ENCODE results near the gene SNHG17. TPM values are rescaled to one million over a fixed set of nuclear protein-coding genes. Genes with fewer than 3 reads are reported as not detected.
A peak's percentile ranks its signal among the peaks of the same experiment; 100 is the strongest.
"Not testable (repeated sequence)": the region's sequence is repeated elsewhere in the genome, so short reads cannot be mapped to it uniquely, and the experiment has no call there.

SNHG17 gene
- total and polyA plus RNA-seq, 5 donors from 2014 or later: 33.6 to 99.2 (median 84.6) TPM

- ATAC-seq (ENCODE audit: low read depth in 2 of 2) (peak in 1 of 2 donors; percentile 24), DNase-seq (peak in 2 of 3 donors; percentile 38 to 61)
- peaks cover 18% of the 10 kb centered on the region for H3K36me3 Mint-ChIP-seq
- H3K4me1 Mint-ChIP-seq: peaks cover 5 to 56% (median 27%) of the 10 kb centered on the region in 4 donors
- H3K9me3 Mint-ChIP-seq: no peaks in the 10 kb centered on the region
- peak overlapping the region; percentile 91 to 96 (median 95) for H3K27ac Mint-ChIP-seq
- Histone ChIP-seq H3K36me3 (ENCODE audit: control insufficient read depth, insufficient read depth, low read length) (peaks cover 37% of the 10 kb centered on the region), H3K27ac (ENCODE audit: insufficient read depth, low read length, poor library complexity, severe bottlenecking) (peak overlapping the region; percentile 83), H3K27me3 (ENCODE audit: control insufficient read depth, insufficient read depth, low read length) (no peaks in the 10 kb centered on the region), H3K4me3 (ENCODE audit: low read depth, low read length) (peak overlapping the region; percentile 79), H3K4me1 (ENCODE audit: control insufficient read depth, insufficient read depth, low read length, poor library complexity, severe bottlenecking) (peaks cover 17% of the 10 kb centered on the region), H3K9me3 (ENCODE audit: control insufficient read depth in 2 of 2, low read length in 2 of 2) (no peaks in the 10 kb centered on the region)
- peak overlapping the region; percentile 97 to 100 (median 98) for H3K4me3 Mint-ChIP-seq
- H3K27me3 Mint-ChIP-seq: peaks cover 18% of the 10 kb centered on the region
These were observed 807 bp downstream of the SNHG17 start for GRCh38 chr20:38434301-38434741.

- ATAC-seq (ENCODE audit: low read depth in 2 of 2) (no peak), DNase-seq (no peak)
- H3K4me3 ChIP-seq (ENCODE audit: low read depth, low read length): peak overlapping the region; percentile 79
- no peaks in the 10 kb centered on the region for H3K27me3 ChIP-seq (ENCODE audit: control insufficient read depth, insufficient read depth, low read length)
- H3K4me3 Mint-ChIP-seq: peak overlapping the region; percentile 97 to 100 (median 98)
- H3K9me3 Mint-ChIP-seq: no peaks in the 10 kb centered on the region
- H3K27me3 Mint-ChIP-seq: peaks cover 17% of the 10 kb centered on the region
- H3K27ac Mint-ChIP-seq: peak overlapping the region; percentile 38 to 96 (median 95)
- peaks cover 46% of the 10 kb centered on the region for H3K36me3 ChIP-seq (ENCODE audit: control insufficient read depth, insufficient read depth, low read length)
- H3K36me3 Mint-ChIP-seq: peaks cover 24% of the 10 kb centered on the region
- H3K9me3 ChIP-seq (ENCODE audit: control insufficient read depth in 2 of 2, low read length in 2 of 2): no peaks in the 10 kb centered on the region
- H3K4me1 ChIP-seq (ENCODE audit: control insufficient read depth, insufficient read depth, low read length, poor library complexity, severe bottlenecking): peaks cover 17% of the 10 kb centered on the region
- peak overlapping the region; percentile 83 for H3K27ac ChIP-seq (ENCODE audit: insufficient read depth, low read length, poor library complexity, severe bottlenecking)
- H3K4me1 Mint-ChIP-seq: peaks cover 5 to 64% (median 29%) of the 10 kb centered on the region in 4 donors
These were observed 1.7 kb downstream of the SNHG17 start for GRCh38 chr20:38433304-38433972.

GRCh38 chr20:38432870-38433269 is 2.3 kb downstream of the SNHG17 start:
- peaks cover 27% of the 10 kb centered on the region for H3K36me3 Mint-ChIP-seq
- H3K27me3 Mint-ChIP-seq: peaks cover 11% of the 10 kb centered on the region
- not testable (repeated sequence) for H3K9me3 ChIP-seq (ENCODE audit: control insufficient read depth in 2 of 2, low read length in 2 of 2); H3K27me3 ChIP-seq (ENCODE audit: control insufficient read depth, insufficient read depth, low read length); H3K9me3 Mint-ChIP-seq; ATAC-seq (ENCODE audit: low read depth in 2 of 2); DNase-seq; H3K27ac ChIP-seq (ENCODE audit: insufficient read depth, low read length, poor library complexity, severe bottlenecking); H3K4me3 ChIP-seq (ENCODE audit: low read depth, low read length)
- peak overlapping the region in 2 of 3 donors; percentile 42 to 60 for H3K27ac Mint-ChIP-seq
- H3K36me3 ChIP-seq (ENCODE audit: control insufficient read depth, insufficient read depth, low read length): peaks cover 52% of the 10 kb centered on the region
- H3K4me1 Mint-ChIP-seq: peaks cover 5 to 69% (median 30%) of the 10 kb centered on the region in 4 donors
- H3K4me1 ChIP-seq (ENCODE audit: control insufficient read depth, insufficient read depth, low read length, poor library complexity, severe bottlenecking): peaks cover 17% of the 10 kb centered on the region
- peak overlapping the region; percentile 52 to 99 (median 98) for H3K4me3 Mint-ChIP-seq

- ATAC-seq (ENCODE audit: low read depth in 2 of 2) (no peak), DNase-seq (no peak)
- Histone ChIP-seq H3K9me3 (ENCODE audit: control insufficient read depth in 2 of 2, low read length in 2 of 2) (no peaks in the 10 kb centered on the region), H3K27ac (ENCODE audit: insufficient read depth, low read length, poor library complexity, severe bottlenecking) (no peak overlapping the region), H3K4me1 (ENCODE audit: control insufficient read depth, insufficient read depth, low read length, poor library complexity, severe bottlenecking) (peaks cover 17% of the 10 kb centered on the region), H3K4me3 (ENCODE audit: low read depth, low read length) (no peak overlapping the region), H3K27me3 (ENCODE audit: control insufficient read depth, insufficient read depth, low read length) (no peaks in the 10 kb centered on the region), H3K36me3 (ENCODE audit: control insufficient read depth, insufficient read depth, low read length) (peaks cover 57% of the 10 kb centered on the region)
- Mint-ChIP-seq H3K27me3 (peaks cover 10% of the 10 kb centered on the region), H3K9me3 (no peaks in the 10 kb centered on the region), H3K4me1 (peaks cover 5 to 73% (median 30%) of the 10 kb centered on the region in 4 donors), H3K27ac (peak overlapping the region in 2 of 3 donors; percentile 42 to 60), H3K36me3 (peaks cover 31% of the 10 kb centered on the region), H3K4me3 (peak overlapping the region; percentile 29 to 99 (median 42))
These were observed 2.8 kb downstream of the SNHG17 start for GRCh38 chr20:38432292-38432691.

GRCh38 chr20:38430679-38431325 is 4.3 kb downstream of the SNHG17 start:
- Mint-ChIP-seq H3K4me1 (peaks cover 9 to 81% (median 34%) of the 10 kb centered on the region in 4 donors), H3K27ac (peak overlapping the region in 1 of 3 donors; percentile 62)
- ATAC-seq (ENCODE audit: low read depth in 2 of 2): no peak

GRCh38 chr20:38429301-38429700 is 5.8 kb downstream of the SNHG17 start:
- H3K36me3 ChIP-seq (ENCODE audit: control insufficient read depth, insufficient read depth, low read length): peaks cover 87% of the 10 kb centered on the region
- peak overlapping the region in 1 of 3 donors; percentile 63 for H3K27ac Mint-ChIP-seq
- no peak for ATAC-seq (ENCODE audit: low read depth in 2 of 2)
- H3K27me3 Mint-ChIP-seq: no peaks in the 10 kb centered on the region
- H3K4me1 ChIP-seq (ENCODE audit: control insufficient read depth, insufficient read depth, low read length, poor library complexity, severe bottlenecking): peaks cover 10% of the 10 kb centered on the region
- no peak for DNase-seq
- no peaks in the 10 kb centered on the region for H3K9me3 ChIP-seq (ENCODE audit: control insufficient read depth in 2 of 2, low read length in 2 of 2)
- H3K27me3 ChIP-seq (ENCODE audit: control insufficient read depth, insufficient read depth, low read length): no peaks in the 10 kb centered on the region
- H3K36me3 Mint-ChIP-seq: peaks cover 54% of the 10 kb centered on the region
- H3K4me3 Mint-ChIP-seq: peak overlapping the region in 2 of 4 donors; percentile 19 to 59
- no peak overlapping the region for H3K27ac ChIP-seq (ENCODE audit: insufficient read depth, low read length, poor library complexity, severe bottlenecking)
- H3K9me3 Mint-ChIP-seq: no peaks in the 10 kb centered on the region
- H3K4me1 Mint-ChIP-seq: peaks cover 9 to 78% (median 30%) of the 10 kb centered on the region in 4 donors
- no peak overlapping the region for H3K4me3 ChIP-seq (ENCODE audit: low read depth, low read length)

More at GRCh38 chr20:38430679-38431325, 4.3 kb downstream of the SNHG17 start:
- Histone ChIP-seq H3K27me3 (ENCODE audit: control insufficient read depth, insufficient read depth, low read length) (no peaks in the 10 kb centered on the region), H3K4me3 (ENCODE audit: low read depth, low read length) (no peak overlapping the region), H3K9me3 (ENCODE audit: control insufficient read depth in 2 of 2, low read length in 2 of 2) (no peaks in the 10 kb centered on the region), H3K36me3 (ENCODE audit: control insufficient read depth, insufficient read depth, low read length) (peaks cover 72% of the 10 kb centered on the region), H3K4me1 (ENCODE audit: control insufficient read depth, insufficient read depth, low read length, poor library complexity, severe bottlenecking) (peaks cover 17% of the 10 kb centered on the region), H3K27ac (ENCODE audit: insufficient read depth, low read length, poor library complexity, severe bottlenecking) (no peak overlapping the region)
- peaks cover 46% of the 10 kb centered on the region for H3K36me3 Mint-ChIP-seq
- peak overlapping the region in 1 of 4 donors; percentile 21 for H3K4me3 Mint-ChIP-seq
- peaks cover 7% of the 10 kb centered on the region for H3K27me3 Mint-ChIP-seq
- H3K9me3 Mint-ChIP-seq: no peaks in the 10 kb centered on the region
- DNase-seq: no peak

GRCh38 chr20:38428800-38429199 is 6.3 kb downstream of the SNHG17 start:
- ATAC-seq (ENCODE audit: low read depth in 2 of 2): no peak
- no peak for DNase-seq
- Mint-ChIP-seq H3K36me3 (peaks cover 56% of the 10 kb centered on the region), H3K9me3 (no peaks in the 10 kb centered on the region), H3K27me3 (no peaks in the 10 kb centered on the region), H3K27ac (no peak overlapping the region), H3K4me1 (peaks cover 9 to 75% (median 27%) of the 10 kb centered on the region in 4 donors), H3K4me3 (peak overlapping the region in 1 of 4 donors; percentile 19)
- H3K9me3 ChIP-seq (ENCODE audit: control insufficient read depth in 2 of 2, low read length in 2 of 2): no peaks in the 10 kb centered on the region
- H3K4me1 ChIP-seq (ENCODE audit: control insufficient read depth, insufficient read depth, low read length, poor library complexity, severe bottlenecking): peaks cover 5% of the 10 kb centered on the region
- H3K36me3 ChIP-seq (ENCODE audit: control insufficient read depth, insufficient read depth, low read length): peaks cover 92% of the 10 kb centered on the region
- H3K27ac ChIP-seq (ENCODE audit: insufficient read depth, low read length, poor library complexity, severe bottlenecking): no peak overlapping the region
- H3K27me3 ChIP-seq (ENCODE audit: control insufficient read depth, insufficient read depth, low read length): no peaks in the 10 kb centered on the region
- H3K4me3 ChIP-seq (ENCODE audit: low read depth, low read length): no peak overlapping the region
